ENCODE data around the gene DAGLA. TPM values are rescaled to one million over a fixed set of nuclear protein-coding genes. Genes with fewer than 3 reads are reported as not detected.
A peak's percentile ranks its signal among the peaks of the same experiment; 100 is the strongest.

DAGLA gene
- total RNA-seq, 1 donor from 2014 or later, result 6.0 TPM

GRCh38 chr11:61637277-61637676, 42.9 kb upstream of the DAGLA start:
- DNase-seq, result no peak
- intact Hi-C loops (cut with DNase I), result loop anchor here (10.0 kb wide), 1 partner anchor 162 kb away; no protein-coding TSS in a partner anchor
- H3K36me3 ChIP-seq, result no peaks in the 10 kb centered on the region
- peaks cover 6% of the 10 kb centered on the region for H3K4me1 ChIP-seq
- H3K27me3 ChIP-seq, result peaks cover 6% of the 10 kb centered on the region
- H3K27ac ChIP-seq, result no peak overlapping the region
- no peaks in the 10 kb centered on the region for H3K9me3 ChIP-seq
- TF ChIP-seq, protein P1, sequence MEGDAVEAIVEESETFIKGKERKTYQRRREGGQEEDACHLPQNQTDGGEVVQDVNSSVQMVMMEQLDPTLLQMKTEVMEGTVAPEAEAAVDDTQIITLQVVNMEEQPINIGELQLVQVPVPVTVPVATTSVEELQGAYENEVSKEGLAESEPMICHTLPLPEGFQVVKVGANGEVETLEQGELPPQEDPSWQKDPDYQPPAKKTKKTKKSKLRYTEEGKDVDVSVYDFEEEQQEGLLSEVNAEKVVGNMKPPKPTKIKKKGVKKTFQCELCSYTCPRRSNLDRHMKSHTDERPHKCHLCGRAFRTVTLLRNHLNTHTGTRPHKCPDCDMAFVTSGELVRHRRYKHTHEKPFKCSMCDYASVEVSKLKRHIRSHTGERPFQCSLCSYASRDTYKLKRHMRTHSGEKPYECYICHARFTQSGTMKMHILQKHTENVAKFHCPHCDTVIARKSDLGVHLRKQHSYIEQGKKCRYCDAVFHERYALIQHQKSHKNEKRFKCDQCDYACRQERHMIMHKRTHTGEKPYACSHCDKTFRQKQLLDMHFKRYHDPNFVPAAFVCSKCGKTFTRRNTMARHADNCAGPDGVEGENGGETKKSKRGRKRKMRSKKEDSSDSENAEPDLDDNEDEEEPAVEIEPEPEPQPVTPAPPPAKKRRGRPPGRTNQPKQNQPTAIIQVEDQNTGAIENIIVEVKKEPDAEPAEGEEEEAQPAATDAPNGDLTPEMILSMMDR (IDR thresholded peaks at IDR 0.05), result no peak
- no peak overlapping the region for H3K4me3 ChIP-seq
- no peak for ATAC-seq

DNA sequence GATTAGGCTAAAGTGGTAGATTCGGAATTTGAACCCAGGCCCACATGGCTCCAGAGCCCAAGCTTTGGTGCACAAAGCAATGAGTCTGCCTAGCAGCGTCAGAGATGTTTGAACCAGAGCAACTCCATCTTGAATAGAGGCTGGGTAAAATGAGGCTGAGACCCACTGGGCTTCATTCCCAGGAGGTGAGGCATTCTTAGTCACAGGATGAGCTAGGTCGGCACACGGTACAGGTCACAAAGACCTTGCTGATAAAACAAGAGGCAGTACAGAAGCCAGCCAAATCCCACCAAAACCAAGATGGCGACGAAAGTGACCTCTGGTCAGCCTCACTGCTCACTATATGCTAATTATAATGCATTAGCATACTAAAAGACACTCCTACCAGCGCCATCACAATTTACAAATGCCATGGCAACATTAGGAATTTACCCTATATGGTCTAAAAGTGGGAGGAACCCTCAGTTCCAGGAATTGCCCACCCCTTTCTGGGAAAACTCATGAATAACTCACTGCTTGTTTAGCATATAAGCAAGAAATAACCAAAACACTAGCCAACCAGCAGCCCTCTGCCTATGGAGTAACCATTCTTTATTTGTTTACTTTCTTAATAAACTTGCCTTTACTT, 40.3 kb upstream of the DAGLA start:
- peaks cover 10% of the 10 kb centered on the region for H3K4me1 ChIP-seq
- H3K4me3 ChIP-seq, result no peak overlapping the region
- ATAC-seq (no peak), DNase-seq (no peak)
- H3K27me3 ChIP-seq, result peaks cover 6% of the 10 kb centered on the region
- no peaks in the 10 kb centered on the region for H3K36me3 ChIP-seq
- H3K9me3 ChIP-seq, result no peaks in the 10 kb centered on the region
- TF ChIP-seq, protein P1 (IDR thresholded peaks at IDR 0.05), result no peak
- intact Hi-C loops (cut with DNase I), result loop anchor here (10.0 kb wide), 1 partner anchor 165 kb away; no protein-coding TSS in a partner anchor
- no peak overlapping the region for H3K27ac ChIP-seq

DNA sequence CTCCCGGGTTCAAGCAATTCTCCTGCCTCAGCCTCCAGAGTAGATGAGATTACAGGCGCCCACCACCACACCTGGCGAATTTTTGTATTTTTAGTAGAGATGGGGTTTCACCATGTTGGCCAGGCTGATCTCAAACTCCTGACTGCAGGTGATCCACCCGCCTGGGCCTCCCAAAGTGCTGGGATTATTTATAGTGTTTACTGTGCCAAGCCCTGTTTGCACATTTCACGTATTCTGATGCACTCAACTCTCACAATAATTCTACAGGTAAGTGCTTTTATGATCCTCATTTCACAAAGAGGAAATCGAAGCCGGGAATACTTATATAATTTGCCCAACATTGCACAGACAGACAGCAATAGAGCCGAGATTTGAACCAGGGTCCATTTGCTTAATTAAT, 38.0 kb upstream of the DAGLA start:
- ATAC-seq, result no peak
- Histone ChIP-seq H3K27ac (no peak overlapping the region), H3K36me3 (no peaks in the 10 kb centered on the region), H3K9me3 (no peaks in the 10 kb centered on the region), H3K27me3 (peaks cover 6% of the 10 kb centered on the region), H3K4me3 (no peak overlapping the region), H3K4me1 (peaks cover 17% of the 10 kb centered on the region)
- TF ChIP-seq, protein P1 (IDR thresholded peaks at IDR 0.05), result no peak
- intact Hi-C loops (cut with DNase I), result no loop called here
- DNase-seq, result no peak

DNA sequence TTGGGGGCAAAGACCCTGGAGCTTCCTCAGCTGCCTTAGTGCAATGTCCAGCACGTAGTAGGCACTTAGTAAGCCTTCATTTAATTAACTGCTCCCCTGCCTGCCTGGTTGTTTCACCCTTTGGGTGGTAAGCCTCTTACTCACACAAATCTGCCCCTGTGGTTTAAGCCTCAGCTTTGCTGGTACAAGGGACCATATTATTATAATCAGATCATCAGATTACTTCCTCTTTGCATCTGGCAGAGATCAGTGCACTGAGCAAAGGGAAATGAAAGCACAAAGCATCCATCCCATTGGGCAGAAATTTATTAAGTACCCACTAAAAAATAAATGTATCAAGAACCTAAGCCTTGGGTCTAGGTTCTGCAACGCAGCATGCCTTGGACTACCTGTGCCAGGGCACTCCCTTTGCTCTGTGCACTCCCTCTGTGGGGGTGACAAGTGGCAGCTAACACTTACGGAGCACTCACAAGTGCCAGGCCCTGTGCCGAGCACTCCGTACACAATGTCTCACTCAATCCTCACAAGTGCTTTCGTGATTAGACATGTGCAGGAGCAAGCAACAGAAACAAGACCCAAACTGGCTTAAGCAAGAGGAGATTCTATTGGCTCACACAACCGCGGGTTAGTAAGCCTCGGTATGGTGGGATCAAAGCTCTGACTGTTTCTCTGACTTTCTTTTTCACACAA, 34.9 kb upstream of the DAGLA start:
- DNase-seq (peak; percentile 86), ATAC-seq (peak; percentile 98)
- TF ChIP-seq, protein P1 (IDR thresholded peaks at IDR 0.05), result no peak
- no peaks in the 10 kb centered on the region for H3K9me3 ChIP-seq
- H3K27ac ChIP-seq, result peak overlapping the region; percentile 20
- H3K36me3 ChIP-seq, result no peaks in the 10 kb centered on the region
- intact Hi-C loops (cut with DNase I), result no loop called here
- H3K4me1 ChIP-seq, result peaks cover 10% of the 10 kb centered on the region
- H3K4me3 ChIP-seq, result no peak overlapping the region
- H3K27me3 ChIP-seq, result no peaks in the 10 kb centered on the region

DNA sequence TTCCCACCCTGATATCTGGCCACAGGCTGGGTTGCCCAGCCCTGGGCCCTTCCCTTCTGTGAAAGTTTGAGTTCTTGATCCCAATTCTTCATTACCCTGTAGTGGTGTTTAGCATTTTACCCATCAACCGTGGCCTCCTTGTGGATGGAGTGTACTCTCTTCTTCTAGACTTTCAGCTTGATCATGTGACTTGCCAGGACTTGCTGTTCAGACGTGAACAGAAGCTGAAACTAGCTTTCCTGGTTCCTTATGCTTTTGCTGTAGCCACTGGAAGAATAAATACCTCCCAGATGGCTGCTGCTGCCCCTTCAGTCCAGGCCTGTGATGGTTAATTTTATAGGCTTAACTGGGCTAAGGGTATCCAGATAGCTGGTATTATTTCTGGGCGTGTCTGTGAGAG, 32.7 kb upstream of the DAGLA start:
- ATAC-seq, result no peak
- Histone ChIP-seq H3K4me3 (no peak overlapping the region), H3K36me3 (no peaks in the 10 kb centered on the region), H3K4me1 (peaks cover 10% of the 10 kb centered on the region), H3K27ac (no peak overlapping the region), H3K9me3 (no peaks in the 10 kb centered on the region), H3K27me3 (no peaks in the 10 kb centered on the region)
- no peak for DNase-seq
- intact Hi-C loops (cut with DNase I), result no loop called here
- TF ChIP-seq, protein P1 (IDR thresholded peaks at IDR 0.05), result no peak

Measured in upper lobe of right lung (tissue), 1 donor.